H9 (cell line): ENCODE results near the gene CYP26A1. TPM values are rescaled to one million over a fixed set of nuclear protein-coding genes. Genes with fewer than 3 reads are reported as not detected.

ENCODE experiments used
- DNase-seq: peaks from one replicate; pipeline ENCODE4 v3.0.0-alpha.2; 2017
- H2AFZ ChIP-seq: one replicate; pipeline ENCODE4 v1.6.1; 2013; ENCODE audit warnings: mild to moderate bottlenecking, low read length, control low read depth, moderate library complexity
- H2AK5ac ChIP-seq: 2 replicates; pipeline ENCODE4 v1.6.1; 2013; ENCODE audit warnings: low read length, control low read depth, mixed read lengths; ENCODE audit not compliant: insufficient read length
- H2BK120ac ChIP-seq: one replicate; pipeline ENCODE4 v1.6.1; 2013; ENCODE audit warnings: low read depth, mild to moderate bottlenecking, low read length, control low read depth, inconsistent platforms; ENCODE audit not compliant: poor library complexity, severe bottlenecking
- H2BK12ac ChIP-seq: 2 replicates; pipeline ENCODE4 v1.6.1; 2013; ENCODE audit warnings: low read length, control low read depth, mixed read lengths, low read depth; ENCODE audit not compliant: insufficient read length
- H2BK15ac ChIP-seq: 2 replicates; pipeline ENCODE4 v1.6.1; 2013; ENCODE audit warnings: low read depth, low read length, control low read depth
- H2BK20ac ChIP-seq: one replicate; pipeline ENCODE4 v1.6.1; 2013; ENCODE audit warnings: low read depth, mild to moderate bottlenecking, low read length, control low read depth, inconsistent platforms; ENCODE audit not compliant: poor library complexity, severe bottlenecking
- H2BK5ac ChIP-seq: 2 replicates; pipeline ENCODE4 v1.6.1; 2013; ENCODE audit warnings: low read length, control low read depth, mixed read lengths; ENCODE audit not compliant: insufficient read length
- H3K14ac ChIP-seq: 2 replicates; pipeline ENCODE4 v1.6.1; 2013; ENCODE audit warnings: low read length, control low read depth; ENCODE audit not compliant: insufficient read depth
- H3K18ac ChIP-seq: 2 replicates; pipeline ENCODE4 v1.6.1; 2013; ENCODE audit warnings: low read depth, mild to moderate bottlenecking, mixed read lengths, low read length, control low read depth; ENCODE audit not compliant: insufficient read length
- H3K23ac ChIP-seq: 2 replicates; pipeline ENCODE4 v1.6.1; 2013; ENCODE audit warnings: low read length, control low read depth, mixed read lengths, low read depth; ENCODE audit not compliant: insufficient read length
- H3K23me2 ChIP-seq: 2 replicates; pipeline ENCODE4 v1.6.1; 2013; ENCODE audit warnings: low read depth, mild to moderate bottlenecking, mixed read lengths, low read length, control low read depth; ENCODE audit not compliant: insufficient read length, poor library complexity, severe bottlenecking
- H3K27ac ChIP-seq: 2 replicates; pipeline ENCODE4 v1.5.1; 2013; ENCODE audit warnings: low read length, control low read depth, mixed read lengths, low read depth; ENCODE audit not compliant: insufficient read length
- H3K27me3 ChIP-seq: 2 replicates; pipeline ENCODE4 v1.6.1; 2013; ENCODE audit warnings: low read length, control low read depth, inconsistent platforms; ENCODE audit not compliant: insufficient read depth
- H3K4ac ChIP-seq: 2 replicates; pipeline ENCODE4 v1.6.1; 2013; ENCODE audit warnings: low read depth, mild to moderate bottlenecking, control low read depth, inconsistent platforms, low read length, moderate library complexity
- H3K4me1 ChIP-seq: 2 replicates; pipeline ENCODE4 v1.6.1; 2013; ENCODE audit warnings: low read length, control low read depth, inconsistent platforms; ENCODE audit not compliant: insufficient read depth
- H3K4me2 ChIP-seq: 2 replicates; pipeline ENCODE4 v1.6.1; 2013; ENCODE audit warnings: low read length, control low read depth, mixed read lengths; ENCODE audit not compliant: insufficient read length, insufficient read depth
- H3K56ac ChIP-seq: 2 replicates; pipeline ENCODE4 v1.6.1; 2013; ENCODE audit warnings: low read depth, mild to moderate bottlenecking, mixed read lengths, low read length, control low read depth; ENCODE audit not compliant: insufficient read length
- H3K79me1 ChIP-seq: 2 replicates; pipeline ENCODE4 v1.6.1; 2013; ENCODE audit warnings: low read depth, mild to moderate bottlenecking, moderate library complexity, low read length, control low read depth, inconsistent platforms; ENCODE audit not compliant: insufficient read depth, poor library complexity, severe bottlenecking
- H3K79me2 ChIP-seq: 2 replicates; pipeline ENCODE4 v1.6.1; 2013; ENCODE audit warnings: low read length, control low read depth, inconsistent platforms; ENCODE audit not compliant: insufficient read depth
- H3K9ac ChIP-seq: 2 replicates; pipeline ENCODE4 v1.6.1; 2013; ENCODE audit warnings: low read length, control low read depth, mixed read lengths; ENCODE audit not compliant: insufficient read length; ENCODE audit errors: extremely low read depth
- H3K9me3 ChIP-seq: one replicate; pipeline ENCODE4 v1.6.1; 2013; ENCODE audit warnings: low read depth, low read length, inconsistent platforms; ENCODE audit not compliant: control insufficient read depth
- H3T11ph ChIP-seq: one replicate; pipeline ENCODE4 v1.6.1; 2013; ENCODE audit warnings: mild to moderate bottlenecking, low read length, control low read depth, inconsistent platforms
- H4K20me1 ChIP-seq: one replicate; pipeline ENCODE4 v1.6.1; 2013; ENCODE audit not compliant: control insufficient read depth, insufficient read length, insufficient read depth
- H4K5ac ChIP-seq: 2 replicates; pipeline ENCODE4 v1.6.1; 2013; ENCODE audit warnings: low read depth, mild to moderate bottlenecking, mixed read lengths, low read length, control low read depth; ENCODE audit not compliant: insufficient read length
- H4K8ac ChIP-seq: replicated peaks from 2 replicates; pipeline ENCODE4 v1.6.1; 2013; ENCODE audit warnings: low read length, control low read depth, mixed read lengths, low read depth; ENCODE audit not compliant: insufficient read length
- H4K91ac ChIP-seq: 2 replicates; pipeline ENCODE4 v1.6.1; 2013; ENCODE audit warnings: low read depth, mild to moderate bottlenecking, moderate library complexity, mixed read lengths, low read length, control low read depth; ENCODE audit not compliant: insufficient read length
- H3K27ac Mint-ChIP-seq, 3 experiments: 2 replicates in 2 of 3; 3 replicates in 1 of 3; pipeline ENCODE4 v1.8.0; 2020 to 2021; ENCODE audit warnings: mixed read lengths in 3 of 3, mild to moderate bottlenecking in 1 of 3, moderate library complexity in 1 of 3
- H3K27me3 Mint-ChIP-seq: 2 replicates; pipeline ENCODE4 v1.8.0; 2021; ENCODE audit warnings: low read depth, mild to moderate bottlenecking, moderate library complexity, mixed read lengths
- H3K36me3 Mint-ChIP-seq, 3 experiments: 2 replicates in 2 of 3; 3 replicates in 1 of 3; pipeline ENCODE4 v1.8.0; 2020 to 2021; ENCODE audit warnings: low read depth in 3 of 3, mixed read lengths in 3 of 3; ENCODE audit not compliant: insufficient read depth in 1 of 3
- H3K4me1 Mint-ChIP-seq, 2 experiments: 2 replicates each; pipeline ENCODE4 v1.8.0; 2020; ENCODE audit warnings: mixed read lengths in 2 of 2
- H3K4me3 Mint-ChIP-seq, 2 experiments: 2 replicates in 1 of 2; 3 replicates in 1 of 2; pipeline ENCODE4 v1.8.0; 2020 to 2021; ENCODE audit warnings: mild to moderate bottlenecking in 2 of 2, mixed read lengths in 2 of 2, moderate library complexity in 1 of 2
- H3K9me3 Mint-ChIP-seq, 2 experiments: 2 replicates in 1 of 2; 3 replicates in 1 of 2; pipeline ENCODE4 v1.8.0; 2020; ENCODE audit warnings: mild to moderate bottlenecking in 2 of 2, mixed read lengths in 2 of 2, moderate library complexity in 1 of 2
- WGBS: extraction: QIAGEN DNeasy Blood & Tissue Kit; methylation state at CpG from one replicate; pipeline ENCODE4 v1.1.7; 2013; ENCODE audit warnings: missing lambda C conversion rate, low lambda C conversion rate, mixed read lengths; ENCODE audit not compliant: insufficient read length; ENCODE audit errors: extremely low coverage; 5-methylcytosine and 5-hydroxymethylcytosine counted together
- total RNA-seq: library from RNA; stranded (reverse); gene quantifications from 2 replicates; pipeline ENCODE4 v1.2.1, GENCODE V29; 2021
- TF ChIP-seq, protein P1 (sequence below): fragments of 200-600 bp; sonication (generic); conservative IDR thresholded peaks from 3 replicates; pipeline ENCODE4 v1.8.0; 2021; ENCODE audit warnings: antibody characterized with exemption, mild to moderate bottlenecking

The CYP26A1 gene
- total RNA-seq, 1 experiment from 2014 or later = 72.1 TPM

DNA sequence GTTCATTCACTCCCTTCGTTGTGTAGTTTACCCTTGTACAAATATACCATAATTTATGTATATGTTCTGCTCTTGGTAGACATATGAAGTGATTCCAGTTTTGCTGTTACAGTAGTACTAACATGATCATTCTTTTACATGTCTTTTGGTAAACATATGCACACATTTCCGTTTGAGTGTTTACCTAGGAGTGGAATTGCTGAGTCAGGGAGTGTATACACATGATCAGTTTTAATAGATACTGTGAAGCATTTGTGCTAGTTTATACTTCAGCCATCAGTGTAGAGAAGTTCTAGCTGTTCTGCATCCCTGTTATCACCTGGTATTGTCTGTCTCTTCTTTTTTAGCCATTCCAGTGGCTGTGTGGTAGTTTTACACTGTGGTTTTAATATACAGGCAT lies 47.6 kb upstream of the CYP26A1 start:
- Histone ChIP-seq H2BK5ac (no peak overlapping the region), H4K91ac (no peak overlapping the region), H4K5ac (no peak overlapping the region), H4K20me1 (no peaks in the 10 kb centered on the region), H4K8ac (no peak overlapping the region), H3K4me1 (no peaks in the 10 kb centered on the region), H2BK15ac (no peak overlapping the region), H2AK5ac (no peak overlapping the region), H2BK120ac (no peak overlapping the region), H3K23me2 (no peaks in the 10 kb centered on the region), H3K9me3 (no peaks in the 10 kb centered on the region), H3K23ac (no peak overlapping the region), H3K4me2 (no peak overlapping the region), H2BK12ac (no peak overlapping the region), H3K56ac (no peak overlapping the region), H3K4ac (no peak overlapping the region), H2BK20ac (no peak overlapping the region), H2AFZ (no peak overlapping the region), H3K9ac (no peak overlapping the region), H3K18ac (no peak overlapping the region), H3K27ac (no peak overlapping the region), H3T11ph (no peak overlapping the region), H3K14ac (no peak overlapping the region), H3K79me1 (no peaks in the 10 kb centered on the region), H3K27me3 (no peaks in the 10 kb centered on the region), H3K79me2 (no peaks in the 10 kb centered on the region)
- Mint-ChIP-seq H3K4me1 (peaks cover 10 to 14% of the 10 kb centered on the region in 2 experiments), H3K4me3 (no peak overlapping the region), H3K27ac (no peak overlapping the region), H3K36me3 (peaks cover 0 to 17% (median 5%) of the 10 kb centered on the region in 3 experiments; a peak in 4 of 7 replicates), H3K27me3 (no peaks in the 10 kb centered on the region), H3K9me3 (peaks cover 4 to 11% of the 10 kb centered on the region in 2 experiments; a peak in 3 of 5 replicates)
- no CpG with 5 or more reads among the region's 2 CpGs for WGBS
- no peak for DNase-seq
- TF ChIP-seq, protein P1, sequence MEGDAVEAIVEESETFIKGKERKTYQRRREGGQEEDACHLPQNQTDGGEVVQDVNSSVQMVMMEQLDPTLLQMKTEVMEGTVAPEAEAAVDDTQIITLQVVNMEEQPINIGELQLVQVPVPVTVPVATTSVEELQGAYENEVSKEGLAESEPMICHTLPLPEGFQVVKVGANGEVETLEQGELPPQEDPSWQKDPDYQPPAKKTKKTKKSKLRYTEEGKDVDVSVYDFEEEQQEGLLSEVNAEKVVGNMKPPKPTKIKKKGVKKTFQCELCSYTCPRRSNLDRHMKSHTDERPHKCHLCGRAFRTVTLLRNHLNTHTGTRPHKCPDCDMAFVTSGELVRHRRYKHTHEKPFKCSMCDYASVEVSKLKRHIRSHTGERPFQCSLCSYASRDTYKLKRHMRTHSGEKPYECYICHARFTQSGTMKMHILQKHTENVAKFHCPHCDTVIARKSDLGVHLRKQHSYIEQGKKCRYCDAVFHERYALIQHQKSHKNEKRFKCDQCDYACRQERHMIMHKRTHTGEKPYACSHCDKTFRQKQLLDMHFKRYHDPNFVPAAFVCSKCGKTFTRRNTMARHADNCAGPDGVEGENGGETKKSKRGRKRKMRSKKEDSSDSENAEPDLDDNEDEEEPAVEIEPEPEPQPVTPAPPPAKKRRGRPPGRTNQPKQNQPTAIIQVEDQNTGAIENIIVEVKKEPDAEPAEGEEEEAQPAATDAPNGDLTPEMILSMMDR = no peak
